DMS114 treated with DMSO at 0.1 percent for 48 hours (cell line): ENCODE measurements around the gene RNF215.

Experiments used
- DNase-seq: peaks from one replicate; lab custom pipeline; 2025; ENCODE audit not compliant: unreplicated experiment; lab: John Stamatoyannopoulos, UW

RNF215 gene

GRCh38 chr22:30397656-30398635, 10.7 kb upstream of the RNF215 start:
- DNase-seq: no peak

GRCh38 chr22:30396871-30397655, 9.9 kb upstream of the RNF215 start, which contains the start of gene SEC14L2:
TSS of gene SEC14L2 (plus strand) at chr22:30397018. CDS start at chr22:30397117, 99 bp downstream.
- no peak for DNase-seq

- no peak for DNase-seq
Measured at GRCh38 chr22:30393885-30394284, 6.7 kb upstream of the RNF215 start.

- DNase-seq: no peak
Measured at GRCh38 chr22:30393322-30393680, 6.1 kb upstream of the RNF215 start.

- DNase-seq: no peak
Measured at GRCh38 chr22:30392661-30393321, 5.6 kb upstream of the RNF215 start.

GRCh38 chr22:30390974-30391691, 3.9 kb upstream of the RNF215 start:
- no peak for DNase-seq

- DNase-seq: no peak
Measured at GRCh38 chr22:30386608-30386959, 627 bp downstream of the RNF215 start.

GRCh38 chr22:30385942-30386341, 1.3 kb downstream of the RNF215 start:
- DNase-seq: no peak

- DNase-seq: no peak
Measured at GRCh38 chr22:30383061-30383460, 4.2 kb downstream of the RNF215 start.

- no peak for DNase-seq
Measured at GRCh38 chr22:30382340-30382739, 4.9 kb downstream of the RNF215 start.

- no peak for DNase-seq
Measured at GRCh38 chr22:30381264-30381663, 5.9 kb downstream of the RNF215 start.

- no peak for DNase-seq
Measured at GRCh38 chr22:30380011-30380410, 7.2 kb downstream of the RNF215 start.

- DNase-seq: no peak
Measured at GRCh38 chr22:30375312-30375849, 11.8 kb downstream of the RNF215 start.

GRCh38 chr22:30373331-30374325, 13.6 kb downstream of the RNF215 start:
- no peak for DNase-seq

- no peak for DNase-seq
Measured at GRCh38 chr22:30372915-30373314, 14.3 kb downstream of the RNF215 start.

GRCh38 chr22:30371981-30372380, 15.2 kb downstream of the RNF215 start:
- no peak for DNase-seq

GRCh38 chr22:30371321-30371720, 15.9 kb downstream of the RNF215 start:
- DNase-seq: no peak

GRCh38 chr22:30370641-30371230, 16.5 kb downstream of the RNF215 start:
- DNase-seq: no peak

GRCh38 chr22:30368420-30368819, 18.8 kb downstream of the RNF215 start:
- no peak for DNase-seq
